CD14-positive monocyte (primary cell): ENCODE data around the gene NUP50. TPM values are rescaled to one million over a fixed set of nuclear protein-coding genes. Genes with fewer than 3 reads are reported as not detected.

Source experiments
- DNase-seq, 3 donors: peaks; one replicate each; pipeline ENCODE4 v3.0.0-alpha.2; 2011 to 2022
- H2AFZ ChIP-seq: 2 replicates; pipeline ENCODE4 v1.6.0; 2012; ENCODE audit warnings: mild to moderate bottlenecking, low read depth, low read length, inconsistent platforms; ENCODE audit not compliant: insufficient read depth, poor library complexity, severe bottlenecking
- H3K27ac ChIP-seq, 2 donors: 1 replicate in 1 of 2; 2 replicates in 1 of 2; pipeline ENCODE4 v1.5.1; 2012 to 2013; ENCODE audit warnings: low read length in 2 of 2, control low read depth in 1 of 2, inconsistent platforms in 1 of 2, low read depth in 1 of 2, mild to moderate bottlenecking in 1 of 2
- H3K27me3 ChIP-seq, 2 donors: one replicate each; pipeline versions ENCODE4 v1.6.0 to v1.6.1; 2011 to 2013; ENCODE audit warnings: low read length in 2 of 2; ENCODE audit not compliant: control insufficient read depth in 2 of 2, insufficient read depth in 2 of 2
- H3K36me3 ChIP-seq, 2 donors: replicated peaks in 1 of 2; 1 replicate in 1 of 2; 2 replicates in 1 of 2; pipeline versions ENCODE4 v1.5.1 to v1.6.1; 2012 to 2013; ENCODE audit warnings: low read length in 2 of 2, control low read depth in 1 of 2, inconsistent platforms in 1 of 2, mild to moderate bottlenecking in 1 of 2; ENCODE audit not compliant: insufficient read depth in 2 of 2, control insufficient read depth in 1 of 2
- H3K4me1 ChIP-seq, 2 donors: 1 replicate in 1 of 2; 2 replicates in 1 of 2; pipeline versions ENCODE4 v1.5.1 to v1.6.1; 2012 to 2013; ENCODE audit warnings: low read length in 2 of 2, control low read depth in 1 of 2, inconsistent platforms in 1 of 2, mild to moderate bottlenecking in 1 of 2, moderate library complexity in 1 of 2; ENCODE audit not compliant: insufficient read depth in 2 of 2, control insufficient read depth in 1 of 2
- H3K4me2 ChIP-seq: replicated peaks from 2 replicates; pipeline ENCODE3; 2012; ENCODE audit warnings: low read length, moderate library complexity, mild to moderate bottlenecking; ENCODE audit not compliant: poor library complexity, severe bottlenecking; ENCODE audit errors: extremely low read depth
- H3K4me3 ChIP-seq, 3 experiments: fragments of 200-600 bp in 1 of 3; sonication (generic) in 1 of 3; replicated peaks in 1 of 3; 1 replicate in 2 of 3; 2 replicates in 1 of 3; pipeline ENCODE4 v1.5.1; 2011 to 2013; ENCODE audit warnings: low read length in 3 of 3, mild to moderate bottlenecking in 3 of 3, control low read depth in 2 of 3, low read depth in 2 of 3, inconsistent platforms in 1 of 3, moderate library complexity in 1 of 3
- H3K79me2 ChIP-seq: 2 replicates; pipeline ENCODE4 v1.6.0; 2012; ENCODE audit warnings: mild to moderate bottlenecking, control low read depth, inconsistent platforms, low read length, moderate library complexity; ENCODE audit not compliant: insufficient read depth
- H3K9ac ChIP-seq: 2 replicates; pipeline ENCODE4 v1.6.0; 2017; ENCODE audit warnings: low read length, mild to moderate bottlenecking; ENCODE audit not compliant: insufficient read depth, poor library complexity, severe bottlenecking
- H3K9me3 ChIP-seq, 2 donors: replicated peaks in 1 of 2; 1 replicate in 1 of 2; 2 replicates in 1 of 2; pipeline versions ENCODE4 v1.5.1 to v1.6.1; 2012 to 2013; ENCODE audit warnings: low read length in 2 of 2, control low read depth in 1 of 2; ENCODE audit not compliant: control insufficient read depth in 1 of 2, insufficient read depth in 1 of 2
- H4K20me1 ChIP-seq: 2 replicates; pipeline ENCODE4 v1.6.0; 2012; ENCODE audit warnings: mild to moderate bottlenecking, low read length, control low read depth, moderate library complexity; ENCODE audit not compliant: insufficient read depth
- H3K27ac Mint-ChIP-seq, 7 donors: one replicate each; pipeline ENCODE4 v1.8.0; 2020; ENCODE audit warnings: mild to moderate bottlenecking in 7 of 7, mixed read lengths in 7 of 7, moderate library complexity in 6 of 7, inconsistent platforms in 2 of 7
- H3K27me3 Mint-ChIP-seq, 3 donors: one replicate each; pipeline ENCODE4 v1.8.0; 2021 to 2022; ENCODE audit warnings: low read depth in 3 of 3, mild to moderate bottlenecking in 3 of 3, mixed read lengths in 3 of 3, moderate library complexity in 3 of 3, inconsistent platforms in 1 of 3
- H3K36me3 Mint-ChIP-seq, 2 donors: one replicate each; pipeline ENCODE4 v1.8.0; 2020; ENCODE audit warnings: mixed read lengths in 2 of 2, inconsistent platforms in 1 of 2, mild to moderate bottlenecking in 1 of 2
- H3K4me1 Mint-ChIP-seq: one replicate; pipeline ENCODE4 v1.8.0; 2020; ENCODE audit warnings: mild to moderate bottlenecking, mixed read lengths
- H3K4me3 Mint-ChIP-seq, 2 donors: one replicate each; pipeline ENCODE4 v1.8.0; 2020; ENCODE audit warnings: mild to moderate bottlenecking in 2 of 2, mixed read lengths in 2 of 2, moderate library complexity in 1 of 2
- H3K9me3 Mint-ChIP-seq, 7 donors: one replicate each; pipeline ENCODE4 v1.8.0; 2020 to 2022; ENCODE audit warnings: mixed read lengths in 7 of 7, mild to moderate bottlenecking in 6 of 7, moderate library complexity in 6 of 7, inconsistent platforms in 2 of 7
- CTCF ChIP-seq: fragments of 200-600 bp; IDR thresholded peaks from one replicate; pipeline ENCODE4 v1.8.0; 2022; ENCODE audit warnings: antibody characterized with exemption, mild to moderate bottlenecking
- WGBS: methylation state at CpG from one replicate; pipeline ENCODE4 v1.1.5; 2013; ENCODE audit warnings: missing lambda C conversion rate; ENCODE audit not compliant: insufficient coverage; 5-methylcytosine and 5-hydroxymethylcytosine counted together
- intact Hi-C, 2 donors: fragments of 100-400 bp; cut with micrococcal nuclease; formaldehyde crosslinking; loops; one replicate each; pipeline versions ENCODE4 v1.15.0 to v1.15.1; 2023
- polyA plus RNA-seq, 3 donors: library from polyadenylated mRNA; depleted of rRNA in 1 of 3; unstranded in 2 of 3; stranded (reverse) in 1 of 3; fragments of 300-500 nt in 2 of 3; fragments of >200 nt in 1 of 3; fragmentation: Illumina TruSeq in 2 of 3; gene quantifications; 1 replicate in 2 of 3; 2 replicates in 1 of 3; pipeline ENCODE4 v1.2.3, GENCODE V29; 2012 to 2021

Gene NUP50
- polyA plus RNA-seq, 3 donors, result 23.4 to 28.4 (median 26.9) TPM

GRCh38 chr22:45216133-45217003, 52.6 kb downstream of the NUP50 start:
- H3K9ac ChIP-seq, result no peak overlapping the region
- intact Hi-C loops, result no loop called here
- peaks cover 97% of the 10 kb centered on the region for H4K20me1 ChIP-seq
- no peaks in the 10 kb centered on the region for H3K27me3 ChIP-seq
- peak overlapping the region; percentile 34 to 98 for H3K27ac ChIP-seq
- peaks cover 5 to 6% of the 10 kb centered on the region in 2 donors for H3K36me3 ChIP-seq
- Mint-ChIP-seq H3K36me3 (peaks cover 16 to 37% of the 10 kb centered on the region in 2 donors), H3K4me3 (no peak overlapping the region), H3K27ac (peak overlapping the region; percentile 60 to 87 (median 81)), H3K27me3 (peaks cover 0 to 4% (median 1%) of the 10 kb centered on the region in 3 donors), H3K4me1 (peaks cover 78% of the 10 kb centered on the region), H3K9me3 (no peaks in the 10 kb centered on the region)
- H3K9me3 ChIP-seq, result no peaks in the 10 kb centered on the region
- TF ChIP-seq CTCF, result no peak
- H3K4me1 ChIP-seq, result peaks cover 68 to 73% of the 10 kb centered on the region in 2 donors
- H2AFZ ChIP-seq, result no peak overlapping the region
- H3K4me3 ChIP-seq, result no peak overlapping the region
- 86% methylated on average over 16 of the region's 22 CpGs for WGBS
- DNase-seq, result no peak
- peaks cover 99% of the 10 kb centered on the region for H3K79me2 ChIP-seq
- no peak overlapping the region for H3K4me2 ChIP-seq

GRCh38 chr22:45217345-45217744, 53.6 kb downstream of the NUP50 start:
- Histone ChIP-seq H3K36me3 (no peaks in the 10 kb centered on the region), H2AFZ (no peak overlapping the region)
- H3K36me3 Mint-ChIP-seq, result peaks cover 10 to 34% of the 10 kb centered on the region in 2 donors

More at GRCh38 chr22:45217345-45217744, 53.6 kb downstream of the NUP50 start:
- H3K27me3 ChIP-seq, result no peaks in the 10 kb centered on the region
- H3K4me2 ChIP-seq, result no peak overlapping the region
- no peaks in the 10 kb centered on the region for H3K9me3 ChIP-seq
- Mint-ChIP-seq H3K27me3 (peaks cover 0 to 3% (median 1%) of the 10 kb centered on the region in 3 donors), H3K4me1 (peaks cover 79% of the 10 kb centered on the region), H3K4me3 (no peak overlapping the region), H3K9me3 (no peaks in the 10 kb centered on the region), H3K27ac (peak overlapping the region in 1 of 7 donors; percentile 46)
- peaks cover 99% of the 10 kb centered on the region for H3K79me2 ChIP-seq
- no peak for TF ChIP-seq CTCF
- H3K4me1 ChIP-seq, result peaks cover 70 to 74% of the 10 kb centered on the region in 2 donors
- H3K4me3 ChIP-seq, result no peak overlapping the region
- peak overlapping the region in 1 of 2 donors; percentile 98 for H3K27ac ChIP-seq
- no peak for DNase-seq
- 97% methylated on average over 4 of the region's 6 CpGs for WGBS
- no peak overlapping the region for H3K9ac ChIP-seq
- peaks cover 96% of the 10 kb centered on the region for H4K20me1 ChIP-seq
- intact Hi-C loops, result no loop called here
